Thyroid gland (tissue), 4 donors: ENCODE data around the gene GIGYF2.

Experiments
- CTCF ChIP-seq, 6 experiments: fragments of 200-600 bp in 3 of 6; fragments of 450-650 bp in 3 of 6; sonication (generic) in 3 of 6; IDR thresholded peaks; one replicate each; pipeline ENCODE4 v1.5.1; 2016 to 2019; ENCODE audit warnings: antibody characterized with exemption in 6 of 6, mild to moderate bottlenecking in 2 of 6, inconsistent platforms in 1 of 6, moderate library complexity in 1 of 6
- POLR2A ChIP-seq, 2 donors: fragments of 450-650 bp; IDR thresholded peaks; one replicate each; pipeline ENCODE4 v1.6.1; 2017; ENCODE audit warnings: antibody characterized with exemption in 2 of 2, mild to moderate bottlenecking in 2 of 2, moderate library complexity in 1 of 2

DNA sequence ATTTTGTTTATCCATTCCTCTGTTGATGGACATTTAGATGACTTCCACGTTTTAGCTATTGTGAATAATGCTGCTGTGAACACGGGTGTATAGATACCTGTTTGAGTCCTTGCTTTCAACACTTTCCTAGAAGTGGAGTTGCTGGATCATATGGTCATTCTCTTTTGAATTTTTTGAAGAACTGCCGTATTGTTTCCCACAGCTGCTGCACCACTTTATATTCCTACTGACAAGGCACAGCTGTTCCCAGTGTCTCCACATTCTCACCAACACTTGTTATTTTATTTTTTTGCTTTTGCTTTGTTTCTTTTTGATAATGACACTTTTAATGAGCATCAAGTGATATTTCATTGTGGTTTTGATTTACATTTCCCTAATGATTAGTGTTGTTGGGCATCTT, 120.6 kb downstream of the GIGYF2 start:
- TF ChIP-seq CTCF (IDR thresholded peaks at IDR 0.05) (no peak), POLR2A (IDR thresholded peaks at IDR 0.05) (no peak)
